DND-41 (cell line): Measurements from ENCODE around the gene CCDC183.

Experiments
- CTCF ChIP-seq: IDR thresholded peaks from 2 replicates; pipeline ENCODE4 v1.5.1; 2012; ENCODE audit warnings: borderline replicate concordance, low read length, moderate library complexity, mild to moderate bottlenecking; ENCODE audit not compliant: poor library complexity, severe bottlenecking; ENCODE audit errors: extremely low read depth
- EZH2 ChIP-seq: IDR thresholded peaks from 3 replicates; pipeline ENCODE4 v1.6.1; 2012; ENCODE audit warnings: borderline replicate concordance, low read depth, mild to moderate bottlenecking, moderate library complexity, low read length, inconsistent platforms; ENCODE audit not compliant: severe bottlenecking

- no peak for TF ChIP-seq CTCF
- TF ChIP-seq EZH2: no peak
These were observed 51.8 kb downstream of the CCDC183 start for GRCh38 chr9:136847826-136848392.
